Adipocyte (in vitro differentiated cells): ENCODE measurements around the gene KCNAB1.

ENCODE experiments used
- DNase-seq: peaks from one replicate; pipeline ENCODE4 v3.0.0-alpha.2; 2015; ENCODE audit warnings: low read depth
- H3K27me3 ChIP-seq: replicated peaks from 2 replicates; pipeline ENCODE4 v1.7.0; 2013; ENCODE audit warnings: mild to moderate bottlenecking, low read length, moderate library complexity; ENCODE audit not compliant: control insufficient read depth, insufficient read depth
- H3K36me3 ChIP-seq: 2 replicates; pipeline ENCODE4 v1.7.0; 2013; ENCODE audit warnings: low read length, mild to moderate bottlenecking, moderate library complexity; ENCODE audit not compliant: control insufficient read depth, insufficient read depth, severe bottlenecking
- H3K4me1 ChIP-seq: 2 replicates; pipeline ENCODE4 v1.7.0; 2013; ENCODE audit warnings: mild to moderate bottlenecking, low read length, moderate library complexity; ENCODE audit not compliant: control insufficient read depth, insufficient read depth
- H3K4me3 ChIP-seq: 2 replicates; pipeline ENCODE4 v1.7.0; 2013; ENCODE audit warnings: mild to moderate bottlenecking, low read length, moderate library complexity
- H3K9ac ChIP-seq: 2 replicates; pipeline ENCODE4 v1.7.0; 2013; ENCODE audit warnings: mild to moderate bottlenecking, low read length, moderate library complexity
- H3K9me3 ChIP-seq: 2 replicates; pipeline ENCODE4 v1.7.0; 2013; ENCODE audit warnings: mild to moderate bottlenecking, low read length, moderate library complexity; ENCODE audit not compliant: control insufficient read depth

KCNAB1 gene

DNA sequence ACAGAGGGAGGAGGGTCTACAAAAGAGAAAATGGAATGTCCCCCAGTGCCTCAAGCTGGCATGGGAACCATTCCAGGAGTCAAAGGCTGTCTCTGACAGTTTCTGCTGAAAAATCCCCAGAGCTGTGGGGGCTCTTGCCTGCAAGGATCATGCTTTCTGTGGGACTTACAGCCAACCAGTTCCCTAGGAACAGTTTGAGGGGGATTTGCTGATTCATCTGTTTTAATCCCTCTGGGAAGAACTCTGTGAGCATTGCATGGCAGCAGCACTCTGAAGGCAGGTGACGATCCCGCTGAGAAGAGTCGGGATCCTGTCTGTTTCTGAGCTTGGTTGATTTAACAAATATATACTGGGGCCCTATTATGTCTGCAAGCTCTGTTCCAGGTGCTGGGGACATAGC, 258.5 kb downstream of the KCNAB1 start:
- H3K4me1 ChIP-seq: no peaks in the 10 kb centered on the region
- no peaks in the 10 kb centered on the region for H3K9me3 ChIP-seq
- no peaks in the 10 kb centered on the region for H3K27me3 ChIP-seq
- DNase-seq: no peak
- no peaks in the 10 kb centered on the region for H3K36me3 ChIP-seq
- H3K4me3 ChIP-seq: no peak overlapping the region
- H3K9ac ChIP-seq: no peak overlapping the region

DNA sequence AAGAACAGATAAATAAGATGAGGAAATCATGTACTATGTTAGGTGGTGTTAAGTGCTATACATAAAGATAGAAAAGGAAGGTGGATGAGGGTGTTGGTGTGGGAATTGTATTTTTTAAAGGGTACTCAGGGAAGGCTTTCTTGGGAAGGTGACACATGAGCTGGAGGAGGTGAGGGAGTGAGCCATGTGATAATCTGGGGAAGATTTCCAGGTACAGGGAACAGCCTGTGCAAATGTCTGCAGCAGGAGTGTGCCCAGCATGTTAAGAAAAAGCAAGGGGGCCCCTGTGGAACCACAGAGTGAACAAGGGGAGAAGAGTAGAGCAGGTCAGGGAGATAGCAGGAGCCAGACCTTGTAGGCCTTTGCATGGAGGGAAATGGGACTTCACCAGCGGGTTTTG, 258.9 kb downstream of the KCNAB1 start:
- H3K27me3 ChIP-seq: no peaks in the 10 kb centered on the region
- H3K4me1 ChIP-seq: no peaks in the 10 kb centered on the region
- no peak overlapping the region for H3K9ac ChIP-seq
- no peak overlapping the region for H3K4me3 ChIP-seq
- H3K9me3 ChIP-seq: no peaks in the 10 kb centered on the region
- no peak for DNase-seq
- no peaks in the 10 kb centered on the region for H3K36me3 ChIP-seq

GRCh38 chr3:156381253-156381652, 260.9 kb downstream of the KCNAB1 start:
- Histone ChIP-seq H3K9me3 (no peaks in the 10 kb centered on the region), H3K4me1 (no peaks in the 10 kb centered on the region), H3K4me3 (no peak overlapping the region), H3K27me3 (no peaks in the 10 kb centered on the region), H3K36me3 (no peaks in the 10 kb centered on the region), H3K9ac (no peak overlapping the region)
- no peak for DNase-seq

DNA sequence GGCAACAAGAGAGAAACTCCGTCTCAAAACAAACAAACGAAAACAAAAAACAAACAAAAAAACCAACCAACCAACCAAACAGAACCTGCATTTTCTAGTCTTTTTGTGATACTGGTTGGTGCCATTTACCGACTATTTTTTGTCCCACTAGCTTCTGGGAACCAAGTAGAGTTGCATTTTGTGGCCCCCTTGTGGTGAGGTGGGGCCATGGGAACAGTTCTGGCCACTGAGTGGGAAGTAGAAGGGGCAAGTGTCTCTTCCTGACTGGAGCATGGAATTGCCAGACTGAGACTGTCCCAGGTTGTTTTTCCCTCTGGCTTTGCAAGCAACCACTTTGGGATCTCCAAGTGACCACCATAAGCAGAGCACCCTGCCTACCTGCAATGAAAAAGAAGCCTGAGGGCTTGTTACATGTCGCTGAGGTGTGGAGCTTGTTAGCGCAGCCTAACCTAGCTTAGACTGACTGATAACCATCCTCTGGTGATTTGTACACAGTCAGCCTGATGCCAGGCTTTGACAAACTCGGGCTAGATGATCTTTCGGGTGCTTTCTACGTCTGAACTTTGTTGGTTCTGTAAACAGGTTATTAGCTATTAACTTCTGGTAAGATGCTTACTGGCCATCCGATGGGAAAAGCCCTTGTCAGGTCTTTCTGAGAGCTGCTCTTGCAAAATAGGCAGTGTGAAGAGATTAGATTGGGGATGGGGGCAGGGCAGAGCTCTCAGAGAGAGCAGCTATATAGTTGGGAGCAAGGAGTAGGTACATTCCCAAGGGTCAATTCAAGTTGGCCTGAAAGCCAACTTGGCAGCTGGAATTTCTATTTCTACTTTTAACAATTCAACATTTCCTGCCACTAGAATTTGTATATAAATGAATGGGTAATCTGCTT, 262.3 kb downstream of the KCNAB1 start:
- H3K9me3 ChIP-seq: no peaks in the 10 kb centered on the region
- H3K4me3 ChIP-seq: no peak overlapping the region
- H3K9ac ChIP-seq: no peak overlapping the region
- H3K4me1 ChIP-seq: no peaks in the 10 kb centered on the region
- DNase-seq: peak; percentile 4
- no peaks in the 10 kb centered on the region for H3K27me3 ChIP-seq
- H3K36me3 ChIP-seq: no peaks in the 10 kb centered on the region

GRCh38 chr3:156383441-156384025, 263.2 kb downstream of the KCNAB1 start:
- Histone ChIP-seq H3K4me3 (no peak overlapping the region), H3K36me3 (no peaks in the 10 kb centered on the region), H3K4me1 (peaks cover 1% of the 10 kb centered on the region), H3K9ac (no peak overlapping the region), H3K9me3 (no peaks in the 10 kb centered on the region), H3K27me3 (no peaks in the 10 kb centered on the region)
- DNase-seq: no peak

- Histone ChIP-seq H3K9ac (no peak overlapping the region), H3K4me3 (no peak overlapping the region), H3K4me1 (peaks cover 3% of the 10 kb centered on the region), H3K9me3 (no peaks in the 10 kb centered on the region), H3K27me3 (no peaks in the 10 kb centered on the region), H3K36me3 (no peaks in the 10 kb centered on the region)
- peak; percentile 86 for DNase-seq
Measured at GRCh38 chr3:156388497-156389448, 268.4 kb downstream of the KCNAB1 start.

GRCh38 chr3:156389449-156389950, 269.1 kb downstream of the KCNAB1 start:
- Histone ChIP-seq H3K4me1 (peaks cover 3% of the 10 kb centered on the region), H3K36me3 (no peaks in the 10 kb centered on the region), H3K9ac (no peak overlapping the region), H3K9me3 (no peaks in the 10 kb centered on the region), H3K4me3 (no peak overlapping the region), H3K27me3 (no peaks in the 10 kb centered on the region)
- no peak for DNase-seq

- Histone ChIP-seq H3K4me1 (peaks cover 3% of the 10 kb centered on the region), H3K9ac (no peak overlapping the region), H3K27me3 (no peaks in the 10 kb centered on the region), H3K36me3 (no peaks in the 10 kb centered on the region), H3K9me3 (no peaks in the 10 kb centered on the region), H3K4me3 (no peak overlapping the region)
- no peak for DNase-seq
Measured at GRCh38 chr3:156390846-156391245, 270.5 kb downstream of the KCNAB1 start.

- no peaks in the 10 kb centered on the region for H3K27me3 ChIP-seq
- no peaks in the 10 kb centered on the region for H3K9me3 ChIP-seq
- no peak overlapping the region for H3K9ac ChIP-seq
- H3K4me3 ChIP-seq: no peak overlapping the region
- peaks cover under 1% of the 10 kb centered on the region for H3K4me1 ChIP-seq
- no peaks in the 10 kb centered on the region for H3K36me3 ChIP-seq
- no peak for DNase-seq
Measured at GRCh38 chr3:156395961-156396710, 275.8 kb downstream of the KCNAB1 start.

- Histone ChIP-seq H3K4me3 (no peak overlapping the region), H3K9me3 (no peaks in the 10 kb centered on the region), H3K4me1 (peaks cover 4% of the 10 kb centered on the region), H3K9ac (no peak overlapping the region), H3K27me3 (no peaks in the 10 kb centered on the region), H3K36me3 (no peaks in the 10 kb centered on the region)
- DNase-seq: peak; percentile 4
Measured at GRCh38 chr3:156396851-156397250, 276.5 kb downstream of the KCNAB1 start.
